Liver (tissue), 9 donors: ENCODE data around the gene HTR3B. TPM values are rescaled to one million over a fixed set of nuclear protein-coding genes. Genes with fewer than 3 reads are reported as not detected.

Source experiments
- DNase-seq: peaks from one replicate; pipeline ENCODE4 v3.0.0-alpha.2; 2017; ENCODE audit warnings: low spot score
- H3K27ac ChIP-seq, 2 donors: one replicate each; pipeline ENCODE4 v1.7.0; 2013; ENCODE audit warnings: inconsistent platforms in 2 of 2, low read length in 2 of 2, control low read depth in 1 of 2, low read depth in 1 of 2, mild to moderate bottlenecking in 1 of 2
- H3K27me3 ChIP-seq, 4 donors: one replicate each; pipeline versions ENCODE4 v1.6.1 to v1.7.0; 2013; ENCODE audit warnings: low read length in 3 of 4, inconsistent platforms in 1 of 4, mild to moderate bottlenecking in 1 of 4, moderate library complexity in 1 of 4; ENCODE audit not compliant: control insufficient read depth in 4 of 4, insufficient read depth in 4 of 4
- H3K36me3 ChIP-seq, 4 donors: one replicate each; pipeline versions ENCODE4 v1.6.1 to v1.7.0; 2013; ENCODE audit warnings: low read length in 3 of 4, mild to moderate bottlenecking in 3 of 4, low read depth in 1 of 4, moderate library complexity in 1 of 4; ENCODE audit not compliant: control insufficient read depth in 4 of 4, insufficient read depth in 3 of 4
- H3K4me1 ChIP-seq, 4 donors: one replicate each; pipeline versions ENCODE4 v1.6.1 to v1.7.0; 2013; ENCODE audit warnings: low read length in 3 of 4, mild to moderate bottlenecking in 3 of 4, moderate library complexity in 1 of 4; ENCODE audit not compliant: control insufficient read depth in 4 of 4, insufficient read depth in 4 of 4
- H3K4me3 ChIP-seq, 3 donors: one replicate each; pipeline versions ENCODE4 v1.6.1 to v1.7.0; 2013; ENCODE audit warnings: low read length in 3 of 3, control low read depth in 1 of 3, low read depth in 1 of 3, mild to moderate bottlenecking in 1 of 3
- H3K9ac ChIP-seq, 2 donors: one replicate each; pipeline ENCODE4 v1.7.0; 2013; ENCODE audit warnings: low read length in 2 of 2, mild to moderate bottlenecking in 2 of 2, moderate library complexity in 2 of 2, control low read depth in 1 of 2, low read depth in 1 of 2
- H3K9me3 ChIP-seq, 4 donors: one replicate each; pipeline versions ENCODE4 v1.6.1 to v1.7.0; 2013; ENCODE audit warnings: low read length in 3 of 4; ENCODE audit not compliant: control insufficient read depth in 4 of 4
- ATF3 ChIP-seq: IDR thresholded peaks from 2 replicates; pipeline ENCODE4 v1.6.1; 2016; ENCODE audit warnings: antibody characterized with exemption
- CTCF ChIP-seq: fragments of 150-350 bp; IDR thresholded peaks from 2 replicates; pipeline ENCODE4 v1.5.1; 2017; ENCODE audit warnings: improper control_type of control experiment, low read depth, low read length; ENCODE audit not compliant: missing input control
- EGR1 ChIP-seq, 2 donors: IDR thresholded peaks; 2 replicates each; pipeline ENCODE4 v1.6.1; 2016 to 2018; ENCODE audit warnings: antibody characterized with exemption in 2 of 2, low read depth in 2 of 2
- FOXA1 ChIP-seq: IDR thresholded peaks from 2 replicates; pipeline ENCODE4 v1.6.1; 2016; ENCODE audit warnings: antibody characterized with exemption
- GABPA ChIP-seq, 2 donors: IDR thresholded peaks in 1 of 2; conservative IDR thresholded peaks in 1 of 2; 2 replicates each; pipeline ENCODE4 v1.6.1; 2016; ENCODE audit warnings: antibody characterized with exemption in 2 of 2, mild to moderate bottlenecking in 1 of 2, moderate library complexity in 1 of 2
- HNF4A ChIP-seq, 2 donors: conservative IDR thresholded peaks; 2 replicates each; pipeline ENCODE4 v1.6.1; 2016; ENCODE audit warnings: antibody characterized with exemption in 2 of 2, mild to moderate bottlenecking in 2 of 2
- HNF4G ChIP-seq: IDR thresholded peaks from 2 replicates; pipeline ENCODE4 v1.6.1; 2016; ENCODE audit warnings: antibody characterized with exemption
- JUND ChIP-seq, 2 donors: IDR thresholded peaks; 2 replicates each; pipeline ENCODE4 v1.6.1; 2016; ENCODE audit warnings: antibody characterized with exemption in 2 of 2
- MAX ChIP-seq: IDR thresholded peaks from 2 replicates; pipeline ENCODE4 v1.6.1; 2016; ENCODE audit warnings: antibody characterized with exemption
- NR2F2 ChIP-seq: IDR thresholded peaks from 2 replicates; pipeline ENCODE4 v1.6.1; 2016; ENCODE audit warnings: antibody characterized with exemption
- RAD21 ChIP-seq, 2 donors: IDR thresholded peaks; 2 replicates each; pipeline ENCODE4 v1.6.1; 2016; ENCODE audit warnings: antibody characterized with exemption in 2 of 2, mild to moderate bottlenecking in 2 of 2
- REST ChIP-seq: IDR thresholded peaks from 2 replicates; pipeline ENCODE4 v1.6.1; 2016; ENCODE audit warnings: antibody characterized with exemption, mild to moderate bottlenecking
- RXRA ChIP-seq, 2 donors: IDR thresholded peaks; 2 replicates each; pipeline ENCODE4 v1.6.1; 2017 to 2018; ENCODE audit warnings: antibody characterized with exemption in 2 of 2, mild to moderate bottlenecking in 1 of 2
- SP1 ChIP-seq: IDR thresholded peaks from 2 replicates; pipeline ENCODE4 v1.6.1; 2018; ENCODE audit warnings: antibody characterized with exemption, mild to moderate bottlenecking
- TAF1 ChIP-seq: conservative IDR thresholded peaks from 2 replicates; pipeline ENCODE4 v1.6.1; 2016; ENCODE audit warnings: antibody characterized with exemption, mild to moderate bottlenecking
- YY1 ChIP-seq: IDR thresholded peaks from 2 replicates; pipeline ENCODE4 v1.6.1; 2016; ENCODE audit warnings: antibody characterized with exemption, mild to moderate bottlenecking
- ZBTB33 ChIP-seq: IDR thresholded peaks from 2 replicates; pipeline ENCODE4 v1.6.1; 2016; ENCODE audit warnings: antibody characterized with exemption
- WGBS: extraction: QIAGEN DNeasy Blood & Tissue Kit; methylation state at CpG from one replicate; pipeline ENCODE4 v1.1.7; 2013; 5-methylcytosine and 5-hydroxymethylcytosine counted together
- polyA plus RNA-seq, 2 donors: library from polyadenylated mRNA; stranded (reverse) in 1 of 2; unstranded in 1 of 2; fragments of 200-250 nt in 1 of 2; fragments of >200 nt in 1 of 2; fragmentation: Nextera tagmentation in 1 of 2; extraction: Ambion mirVana in 1 of 2; gene quantifications; one replicate each; pipeline versions ENCODE4 v1.2.1 to v1.2.3, GENCODE V29; 2013 to 2015
- total RNA-seq, 2 donors: library from RNA; depleted of rRNA; stranded (reverse); fragments of >200 nt; gene quantifications; one replicate each; pipeline ENCODE4 v1.2.3, GENCODE V29; 2014
- donor health status: healthy.
- donor health status: healthy.
- donor health status: healthy.
- donor health status: healthy.
- donor health status: healthy.

Gene HTR3B
- total and polyA plus RNA-seq, 4 donors, result not detected

GRCh38 chr11:113895367-113896155, 9.0 kb upstream of the HTR3B start:
- Histone ChIP-seq H3K9ac (no peak overlapping the region), H3K9me3 (no peaks in the 10 kb centered on the region), H3K4me3 (no peak overlapping the region), H3K27ac (no peak overlapping the region), H3K27me3 (no peaks in the 10 kb centered on the region), H3K36me3 (no peaks in the 10 kb centered on the region), H3K4me1 (no peaks in the 10 kb centered on the region)
- TF ChIP-seq GABPA (IDR thresholded peaks at IDR 0.05 in 1 of 2, conservative IDR thresholded peaks at IDR 0.05 in 1 of 2) (no peak), HNF4G (no peak), REST (no peak), NR2F2 (no peak), RAD21 (IDR thresholded peaks at IDR 0.05) (no peak), FOXA1 (no peak), ZBTB33 (no peak), YY1 (no peak), SP1 (no peak), RXRA (IDR thresholded peaks at IDR 0.05) (no peak), ATF3 (no peak), CTCF (no peak)
- 74% methylated on average over 10 of the region's 10 CpGs for WGBS
- no peak for DNase-seq

- Histone ChIP-seq H3K4me1 (no peaks in the 10 kb centered on the region), H3K27me3 (no peaks in the 10 kb centered on the region), H3K9ac (no peak overlapping the region), H3K27ac (no peak overlapping the region), H3K4me3 (no peak overlapping the region), H3K9me3 (no peaks in the 10 kb centered on the region), H3K36me3 (no peaks in the 10 kb centered on the region)
- TF ChIP-seq EGR1 (IDR thresholded peaks at IDR 0.05; ENCODE audit: low read depth in 2 of 2) (no peak), TAF1 (no peak), JUND (IDR thresholded peaks at IDR 0.05) (no peak), NR2F2 (no peak), CTCF (peak; percentile 80), MAX (no peak), RAD21 (IDR thresholded peaks at IDR 0.05) (peak; percentile 74 to 83), HNF4A (conservative IDR thresholded peaks at IDR 0.05) (no peak), FOXA1 (no peak), RXRA (IDR thresholded peaks at IDR 0.05) (no peak)
- DNase-seq, result peak; percentile 40
- WGBS, result 24% methylated on average over 10 of the region's 10 CpGs
Observed at GRCh38 chr11:113896156-113896879, 8.3 kb upstream of the HTR3B start.
